Adrenal gland (tissue), 5 donors: ENCODE measurements around the gene KDM4B.

Experiments used
- CTCF ChIP-seq, 6 experiments: fragments of 450-650 bp in 4 of 6; fragments of 200-600 bp in 2 of 6; sonication (generic) in 1 of 6; IDR thresholded peaks; 1 replicate in 5 of 6; 2 replicates in 1 of 6; pipeline versions ENCODE4 v1.5.1 to v1.8.0; 2016 to 2021; ENCODE audit warnings: antibody characterized with exemption in 6 of 6, mild to moderate bottlenecking in 2 of 6, moderate library complexity in 1 of 6
- POLR2A ChIP-seq, 2 donors: fragments of 450-650 bp; IDR thresholded peaks; one replicate each; pipeline ENCODE4 v1.6.1; 2017; ENCODE audit warnings: antibody characterized with exemption in 2 of 2, mild to moderate bottlenecking in 2 of 2, moderate library complexity in 1 of 2
- donor health status: DM: no; HTN: no; CAD: no.

GRCh38 chr19:5132698-5133651 lies 164.1 kb downstream of the KDM4B start:
- TF ChIP-seq CTCF (IDR thresholded peaks at IDR 0.05): no peak
- TF ChIP-seq POLR2A (IDR thresholded peaks at IDR 0.05): no peak
